HG03095 (cell line): ENCODE results near the gene NR6A1.

Source experiments
- ATAC-seq: cut with Tn5 transposase; IDR thresholded peaks from one replicate; pipeline ENCODE4 v1.9.1; 2021; ENCODE audit warnings: moderate library complexity; ENCODE audit not compliant: unreplicated experiment

NR6A1 gene

DNA sequence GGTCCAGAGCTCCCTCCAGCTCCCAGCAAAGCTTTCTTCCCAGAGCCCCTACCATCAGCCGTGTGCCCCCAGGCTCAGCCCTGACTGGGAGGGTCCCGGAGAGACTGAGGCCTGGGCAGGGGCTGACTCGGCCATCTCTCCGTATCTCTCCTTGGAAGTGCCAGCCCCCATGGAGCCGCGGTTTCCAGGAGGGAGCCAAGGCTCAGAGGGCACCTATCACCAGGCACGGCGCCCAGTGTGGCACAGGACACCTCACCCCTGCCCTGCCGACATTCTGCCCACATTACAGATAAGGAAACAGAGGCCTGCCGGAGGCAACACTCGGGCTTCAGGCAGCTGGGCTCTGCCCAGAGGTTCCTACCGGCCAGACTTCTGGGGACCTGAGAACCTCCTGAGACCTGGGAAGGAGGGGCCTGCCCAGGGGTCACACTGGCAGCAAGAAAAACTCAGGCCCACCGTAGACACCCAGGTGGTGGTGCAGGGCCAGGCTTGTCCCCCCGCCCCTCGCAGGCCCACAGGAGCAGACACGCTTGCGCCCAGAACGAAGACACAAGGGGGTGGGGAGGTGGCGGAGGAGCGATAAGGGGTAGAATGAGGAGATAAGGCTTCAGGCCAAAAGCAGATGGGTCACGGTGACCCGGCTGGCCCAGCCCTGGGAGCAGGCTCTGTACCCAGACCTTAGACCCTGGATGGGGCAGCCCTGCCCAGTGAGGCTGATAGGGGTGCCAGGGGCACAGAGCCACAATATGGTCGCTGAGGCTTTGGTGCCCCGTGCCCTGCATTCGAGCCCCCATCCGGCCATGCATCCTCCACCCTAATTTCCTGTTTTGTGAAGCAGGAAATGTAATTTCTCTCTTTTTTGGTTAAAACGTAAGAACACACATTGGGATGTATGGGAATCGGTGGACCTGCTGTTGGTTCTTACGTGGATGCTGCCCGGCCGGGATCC, 275.7 kb downstream of the NR6A1 start:
- ATAC-seq: no peak

DNA sequence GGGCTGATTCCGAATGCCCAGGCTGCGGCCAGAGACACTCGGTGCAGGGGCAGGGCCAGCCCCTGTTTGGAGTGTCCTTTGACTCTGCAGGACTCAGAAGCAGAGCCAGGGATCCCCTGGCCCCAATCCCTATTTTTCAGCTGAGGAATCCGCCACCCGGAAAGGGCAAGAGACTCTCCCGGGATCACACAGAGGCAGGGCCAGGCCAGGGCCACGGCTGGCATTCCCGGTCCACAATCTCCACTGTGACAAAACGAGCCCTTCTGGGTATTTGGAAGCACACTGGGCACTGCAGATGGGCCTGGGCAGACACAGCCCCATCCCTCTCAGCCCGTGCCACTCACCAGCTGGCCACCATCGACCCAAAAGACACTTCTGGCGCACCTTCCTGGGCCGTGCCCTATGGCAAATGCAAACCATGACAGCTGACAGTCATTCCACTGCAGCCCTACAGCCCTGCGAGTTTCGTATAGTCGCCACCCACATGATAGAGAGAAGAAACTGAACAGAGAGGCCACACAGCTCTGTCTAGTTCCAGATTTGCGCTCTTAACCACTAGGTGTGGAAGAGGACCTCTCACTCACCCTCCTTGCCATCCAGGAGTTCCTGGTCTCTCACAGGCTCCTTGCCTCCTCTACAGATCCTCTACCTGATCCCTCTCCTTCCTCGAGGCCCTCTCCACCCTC, 277.2 kb downstream of the NR6A1 start:
- no peak for ATAC-seq

DNA sequence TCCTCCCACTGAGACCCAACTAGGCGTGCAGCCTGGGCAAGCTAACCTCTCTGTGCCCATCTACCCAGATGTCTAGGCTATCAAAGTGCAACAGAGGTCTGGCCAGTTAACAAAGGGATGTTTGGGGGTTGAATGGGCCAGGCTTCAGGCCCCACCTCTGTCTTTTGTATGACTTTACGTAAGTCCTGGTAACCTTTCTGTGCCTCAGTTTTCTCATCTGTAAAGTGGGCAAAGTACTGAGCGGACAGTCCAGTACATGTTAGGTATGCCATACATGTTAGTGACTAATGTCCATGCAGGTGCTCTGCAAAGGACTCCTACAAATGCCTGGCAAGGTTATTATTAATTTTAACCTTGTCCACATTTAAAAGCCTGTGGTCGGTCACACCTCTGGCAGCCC, 277.9 kb downstream of the NR6A1 start:
- no peak for ATAC-seq

DNA sequence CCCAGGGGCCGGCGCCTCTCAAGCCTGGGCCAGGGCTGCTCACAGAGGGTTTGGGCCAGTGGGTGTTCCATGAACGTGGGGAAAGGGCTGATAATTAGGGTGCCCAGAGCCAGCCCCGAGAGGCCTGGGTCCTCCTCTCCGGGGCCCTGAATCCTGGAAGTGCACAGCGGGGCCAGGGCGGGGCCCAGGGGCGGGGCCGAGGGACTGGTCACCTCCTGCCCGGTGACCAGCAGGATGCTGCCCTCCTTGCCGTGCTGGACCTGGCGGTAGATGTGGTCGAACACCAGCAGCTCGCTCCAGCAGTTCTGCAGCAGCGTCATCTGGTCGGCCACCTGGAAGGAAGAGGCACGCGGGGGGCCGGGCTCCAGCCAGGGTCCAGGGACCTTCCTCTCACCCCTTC, 278.3 kb downstream of the NR6A1 start:
- ATAC-seq: no peak

DNA sequence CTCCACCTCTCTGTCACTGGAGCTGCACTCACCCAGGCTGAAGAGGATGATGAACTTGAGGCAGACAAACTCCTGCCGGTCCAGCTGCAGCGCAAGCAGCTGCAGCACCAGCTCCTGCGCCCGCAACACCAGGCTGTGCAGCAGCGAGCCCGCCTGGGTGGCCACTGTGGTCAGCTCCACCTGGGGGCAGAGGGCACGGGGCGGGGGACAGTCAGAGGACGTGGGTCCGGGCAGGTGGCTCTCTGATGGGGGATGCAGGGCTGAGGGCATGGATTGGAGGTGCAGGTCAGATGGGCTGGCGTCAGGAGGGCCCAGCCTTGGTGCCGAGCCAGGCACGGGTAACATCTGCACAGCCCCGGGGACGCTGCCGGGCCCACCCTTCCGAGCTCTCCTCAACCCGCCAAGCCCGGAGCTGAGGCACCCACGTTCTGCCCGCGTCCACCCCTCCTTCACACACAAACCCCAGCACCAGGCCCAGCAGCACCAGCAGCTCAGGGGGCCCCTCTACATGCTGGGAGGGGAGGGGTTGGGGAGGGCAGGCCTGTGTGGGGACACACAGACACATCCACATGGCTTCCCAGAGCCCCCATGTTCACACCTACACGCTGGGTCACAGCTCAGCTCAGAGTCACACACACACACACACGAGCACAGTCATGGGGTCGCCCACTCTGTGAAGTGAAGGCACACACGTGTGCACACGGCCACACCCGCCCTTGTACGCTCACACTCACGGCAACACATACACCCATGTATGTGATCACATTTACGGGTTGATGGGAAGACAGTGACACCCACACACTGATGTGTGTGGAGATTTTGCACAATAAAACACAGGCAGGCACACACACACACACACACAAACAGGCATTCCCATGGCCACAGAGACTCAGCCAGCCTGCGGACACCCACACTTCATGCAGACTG, 279.8 kb downstream of the NR6A1 start:
- no peak for ATAC-seq

DNA sequence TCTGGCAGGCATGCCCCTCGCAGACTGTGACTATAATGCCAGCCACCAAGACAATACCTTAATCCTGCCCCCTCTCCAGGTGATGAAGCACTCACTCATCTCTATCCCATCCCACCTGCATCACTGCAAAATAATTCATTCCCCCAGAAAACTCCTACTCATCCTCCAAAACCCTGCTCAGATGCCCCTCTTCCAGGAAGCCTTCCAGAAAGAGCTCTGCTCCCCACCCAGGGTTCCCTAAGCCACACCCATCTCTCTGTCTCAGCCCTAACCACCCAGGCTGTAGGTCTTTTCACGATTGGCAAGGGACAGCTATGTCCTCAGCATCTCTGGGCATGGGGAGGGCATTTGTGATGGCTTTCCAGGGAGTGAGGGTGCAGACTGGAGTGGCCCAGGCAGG, 281.1 kb downstream of the NR6A1 start:
- no peak for ATAC-seq

DNA sequence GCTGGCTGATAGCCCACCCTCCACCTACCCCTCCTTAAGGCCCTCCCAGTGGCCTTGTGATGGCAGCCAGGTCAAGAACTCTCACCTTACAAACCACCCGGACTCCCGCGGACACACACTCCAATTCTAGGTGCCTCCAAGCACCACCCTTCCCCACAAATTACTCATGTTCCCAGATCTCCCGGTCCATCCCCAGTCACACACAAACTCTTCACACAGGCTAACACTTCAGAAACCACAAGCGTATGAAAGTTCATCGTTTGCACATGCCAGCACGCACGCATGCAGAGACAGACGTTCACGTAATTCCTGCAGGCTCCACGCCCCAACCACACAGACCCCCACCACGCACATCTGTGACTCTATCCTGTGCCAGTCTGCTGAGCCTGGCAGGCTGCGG, 281.9 kb downstream of the NR6A1 start:
- no peak for ATAC-seq

DNA sequence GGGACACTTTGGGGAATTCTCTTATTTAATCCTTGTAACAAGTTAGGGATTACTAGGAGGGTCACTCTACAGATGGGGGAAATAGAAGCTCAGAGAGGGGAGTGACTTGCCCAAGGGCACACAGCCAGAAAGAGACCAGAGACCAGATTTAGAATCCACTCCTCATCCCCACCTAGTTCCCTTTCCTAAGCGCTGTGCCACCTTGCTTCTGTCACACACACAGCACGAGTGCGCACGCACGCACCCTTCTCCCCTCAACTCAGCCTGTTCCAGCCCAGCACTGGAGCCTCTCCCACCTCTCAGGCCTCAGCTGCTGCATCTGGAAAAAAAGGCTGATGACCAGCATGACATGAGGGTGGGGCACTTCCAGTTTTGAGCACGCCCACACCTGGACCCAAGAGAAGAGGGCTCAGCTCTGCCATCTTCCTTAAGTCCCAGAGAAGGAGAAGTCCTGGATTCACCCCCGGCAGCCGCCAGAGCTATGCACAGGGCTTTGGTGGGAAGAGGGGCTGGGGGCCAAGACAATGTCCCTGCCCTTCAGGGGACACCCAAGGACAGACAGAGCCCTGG, 282.4 kb downstream of the NR6A1 start:
- ATAC-seq: no peak

DNA sequence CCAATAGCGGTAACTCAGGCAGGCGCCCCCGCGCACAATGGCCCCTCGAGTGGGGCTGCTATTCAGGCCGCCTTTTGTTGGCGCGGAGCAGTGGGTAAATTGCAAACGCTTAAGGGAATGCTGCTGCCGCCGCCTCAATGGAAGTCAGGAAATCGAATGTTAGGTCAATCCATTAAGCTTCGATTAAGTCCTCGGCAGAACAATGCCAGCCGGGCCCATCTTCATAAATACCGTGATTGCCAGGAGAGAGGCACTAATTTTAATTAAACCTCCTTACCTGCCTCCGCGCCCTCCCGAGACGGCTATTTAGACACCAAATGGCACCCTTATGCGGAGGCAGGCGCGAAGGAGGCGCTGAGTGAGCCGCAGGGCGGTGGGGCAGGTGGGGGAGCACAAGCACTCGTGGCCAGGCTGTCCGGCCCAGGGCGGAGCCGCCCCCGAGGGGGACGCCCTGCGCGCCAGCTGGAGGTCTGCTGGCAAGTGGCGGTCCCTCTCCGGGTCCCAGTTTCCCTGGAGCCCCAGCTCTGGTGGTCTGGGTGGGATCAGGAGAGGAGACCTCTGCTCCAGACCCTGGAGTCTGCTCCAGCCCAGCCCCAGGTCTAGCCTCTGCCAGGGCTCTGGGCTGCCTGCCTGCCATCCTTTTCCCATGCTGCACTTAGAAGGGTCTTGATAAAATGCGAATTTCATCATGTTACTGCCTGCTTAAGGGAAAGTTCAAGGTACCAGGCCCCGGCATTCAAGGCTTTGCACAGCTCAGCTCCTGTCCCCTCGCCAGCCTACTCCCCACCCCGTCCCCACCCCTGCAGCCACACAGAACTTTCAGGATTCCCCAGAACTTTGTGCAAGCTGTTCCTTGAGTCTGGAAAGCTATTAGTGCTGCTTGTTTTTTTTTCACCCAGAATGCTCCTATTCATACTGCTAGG, 283.6 kb downstream of the NR6A1 start:
- no peak for ATAC-seq

DNA sequence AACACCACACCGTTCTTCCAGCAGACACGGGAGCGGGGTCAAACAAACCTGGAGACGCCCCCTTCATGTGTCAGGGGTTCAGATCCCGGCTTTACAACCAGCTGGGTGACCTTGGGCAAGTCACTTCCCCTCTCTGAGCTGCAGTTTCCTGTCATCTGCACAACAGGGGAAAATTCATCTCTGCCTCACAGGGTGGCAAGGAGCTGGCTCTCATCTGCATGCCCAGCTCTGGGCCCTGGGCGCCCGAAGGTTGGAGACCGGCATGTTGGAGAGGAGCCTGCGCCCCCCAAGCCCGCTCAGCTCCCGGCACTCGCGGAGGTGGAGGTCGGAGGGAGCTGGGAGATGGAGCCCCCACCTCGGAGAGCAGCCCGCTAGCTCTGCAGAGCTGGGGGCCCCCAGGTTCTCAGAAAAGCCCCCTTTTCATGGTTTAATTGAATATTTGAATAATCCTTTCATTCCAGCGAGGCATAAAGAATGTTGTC, 284.3 kb downstream of the NR6A1 start:
- no peak for ATAC-seq

DNA sequence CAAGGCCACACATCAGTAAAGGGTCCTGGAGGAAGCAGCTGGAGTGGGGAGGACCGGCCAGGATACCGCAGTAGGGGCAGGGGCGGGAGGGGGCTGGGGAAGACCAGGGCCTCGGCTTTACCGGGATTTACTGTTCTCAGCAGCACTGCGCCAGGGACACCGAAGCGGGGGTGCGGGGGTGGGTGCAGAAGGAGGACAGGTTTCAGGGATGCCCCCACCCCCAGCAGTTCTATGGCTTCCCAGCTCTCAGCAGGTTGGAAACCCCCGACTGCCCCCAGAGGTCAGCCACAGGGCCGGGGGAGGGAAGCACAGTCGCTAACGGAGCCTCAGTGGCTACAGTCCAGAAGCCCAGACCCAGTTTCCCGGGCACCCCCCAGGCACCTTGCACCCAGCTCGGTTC, 285.2 kb downstream of the NR6A1 start:
- no peak for ATAC-seq

DNA sequence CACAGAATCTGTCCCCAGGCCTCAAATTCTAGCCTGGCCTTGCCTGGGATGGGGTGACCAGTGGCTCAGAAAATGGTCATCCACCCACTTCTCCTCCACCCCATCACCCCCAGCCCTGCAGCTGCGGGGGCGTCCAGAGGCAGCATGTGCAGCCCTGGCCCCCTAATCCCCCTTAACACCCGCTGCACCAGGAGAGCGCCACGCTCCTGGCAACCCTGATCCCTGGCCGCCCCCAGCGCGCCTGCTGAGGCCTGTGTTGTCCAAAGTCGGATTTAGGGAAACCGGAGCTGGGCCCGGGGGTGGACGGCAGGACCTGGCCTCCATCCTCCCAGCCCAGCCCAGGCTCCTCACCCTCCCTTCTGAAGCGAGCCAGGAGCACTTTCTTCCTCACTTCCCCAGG, 285.9 kb downstream of the NR6A1 start:
- no peak for ATAC-seq

DNA sequence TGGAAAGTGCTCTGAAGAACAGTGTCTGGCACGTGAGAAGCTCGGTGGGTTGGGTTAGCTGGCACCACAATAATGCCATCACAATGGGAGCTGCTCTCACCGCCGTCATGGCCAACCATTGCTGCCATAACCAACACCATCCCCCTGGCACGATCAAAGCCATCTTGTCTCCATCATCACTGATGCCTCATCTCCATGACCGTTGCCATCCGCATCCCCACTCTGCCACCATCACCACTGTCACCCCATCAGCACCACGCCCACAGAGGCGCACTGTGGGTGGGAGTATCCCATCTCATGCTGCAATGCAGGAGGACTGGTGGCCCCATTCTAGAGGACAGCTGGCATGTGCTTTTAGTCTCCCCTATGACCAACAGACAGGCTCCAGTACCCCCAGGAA, 287.6 kb downstream of the NR6A1 start:
- no peak for ATAC-seq

DNA sequence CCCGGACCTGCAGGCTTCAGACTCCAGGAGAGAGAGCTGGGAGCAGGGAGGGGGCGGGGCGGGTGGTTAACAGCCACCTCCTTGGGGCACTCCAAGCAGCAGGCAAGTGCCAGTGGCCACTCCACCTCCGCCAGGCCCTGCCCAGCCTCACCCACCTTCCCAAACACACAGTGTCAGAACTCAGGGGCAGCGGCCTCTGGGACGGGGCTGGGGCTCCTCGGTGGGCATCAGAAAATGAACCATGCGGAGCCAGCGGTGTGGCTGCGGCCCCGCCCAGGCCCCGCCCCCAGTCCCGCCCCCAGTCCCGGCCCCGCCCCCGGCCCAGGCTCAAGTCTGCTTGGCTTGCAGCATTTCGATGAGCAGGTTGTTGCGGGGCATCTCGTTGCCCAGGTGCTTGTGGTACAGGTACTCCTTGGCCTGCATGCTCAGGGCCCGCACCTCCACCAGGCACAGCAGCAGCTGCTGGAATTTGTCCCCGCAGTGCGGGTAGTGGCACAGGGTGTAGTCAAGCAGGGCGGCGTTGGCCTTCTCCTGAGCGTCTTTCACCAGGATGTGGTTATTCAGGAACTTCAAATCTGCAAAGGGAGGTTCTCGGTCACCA, 288.6 kb downstream of the NR6A1 start:
- no peak for ATAC-seq

DNA sequence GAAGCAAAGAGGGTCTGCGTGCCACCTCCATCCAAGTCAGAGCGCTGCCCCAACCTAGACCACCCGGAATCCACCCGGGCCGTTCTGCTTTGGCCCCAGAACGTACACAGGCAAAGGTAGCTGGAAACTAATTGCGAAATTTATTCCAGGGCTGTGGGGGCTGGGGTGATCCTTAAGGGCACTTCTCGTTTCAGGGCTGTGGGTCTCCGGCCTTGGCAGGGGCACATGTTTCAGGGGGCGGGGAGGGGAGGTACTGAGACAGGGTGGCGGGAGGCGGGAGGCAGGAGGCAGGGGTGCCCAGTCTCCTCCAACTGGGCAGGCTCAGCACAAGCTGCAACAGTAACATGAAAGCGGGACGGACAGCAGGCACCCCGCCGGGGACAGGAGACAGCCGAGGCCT, 290.0 kb downstream of the NR6A1 start:
- ATAC-seq: no peak

DNA sequence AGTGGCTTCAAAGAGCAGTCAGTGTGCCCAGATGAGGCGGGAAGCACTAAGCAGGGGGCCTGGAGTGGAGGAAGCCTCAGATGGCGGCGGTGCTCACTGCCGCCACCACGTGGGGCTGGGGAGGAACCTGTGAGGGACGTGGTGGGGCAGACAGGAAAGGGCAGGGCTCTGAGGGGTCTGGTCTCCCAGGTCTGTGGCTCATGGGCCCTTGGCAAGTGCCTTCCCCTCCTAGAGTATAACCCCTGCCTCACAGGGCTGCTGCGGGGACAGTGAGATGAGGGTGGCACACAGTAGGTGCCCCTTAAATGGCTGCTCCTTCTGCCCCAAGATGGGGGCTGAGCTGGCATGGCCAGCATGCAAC, 290.5 kb downstream of the NR6A1 start:
- no peak for ATAC-seq

DNA sequence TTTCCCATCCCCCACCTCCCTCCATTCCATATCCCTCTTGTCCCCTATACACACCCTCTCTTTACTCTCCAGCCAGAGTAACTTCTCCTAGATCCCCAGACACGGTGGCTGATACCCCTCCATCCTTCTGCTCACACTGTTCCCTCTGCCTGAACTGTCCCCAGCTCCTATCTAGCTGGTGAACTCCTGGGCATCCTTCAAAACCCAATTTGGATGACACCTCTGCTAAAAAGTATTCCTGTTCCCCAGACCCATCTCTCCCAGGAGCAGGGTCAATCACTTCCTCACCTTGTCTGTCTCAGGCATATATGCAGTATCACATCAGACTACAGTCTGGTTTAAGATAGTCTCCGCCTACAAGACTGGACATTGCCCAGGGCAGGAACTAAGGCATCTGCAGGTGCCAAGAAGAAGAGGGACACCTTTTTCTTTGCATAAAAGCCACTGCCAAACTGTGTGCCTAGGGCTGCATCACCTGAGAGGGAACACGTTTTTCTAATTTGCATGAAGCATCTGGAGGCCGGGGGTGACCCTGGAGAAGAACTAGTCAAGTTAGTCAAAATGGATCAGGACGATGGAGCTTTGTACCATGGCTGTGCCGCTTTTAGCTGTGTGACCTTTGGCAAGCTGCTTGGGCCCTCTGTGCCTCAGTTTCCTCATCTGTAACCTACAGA, 291.0 kb downstream of the NR6A1 start:
- no peak for ATAC-seq

DNA sequence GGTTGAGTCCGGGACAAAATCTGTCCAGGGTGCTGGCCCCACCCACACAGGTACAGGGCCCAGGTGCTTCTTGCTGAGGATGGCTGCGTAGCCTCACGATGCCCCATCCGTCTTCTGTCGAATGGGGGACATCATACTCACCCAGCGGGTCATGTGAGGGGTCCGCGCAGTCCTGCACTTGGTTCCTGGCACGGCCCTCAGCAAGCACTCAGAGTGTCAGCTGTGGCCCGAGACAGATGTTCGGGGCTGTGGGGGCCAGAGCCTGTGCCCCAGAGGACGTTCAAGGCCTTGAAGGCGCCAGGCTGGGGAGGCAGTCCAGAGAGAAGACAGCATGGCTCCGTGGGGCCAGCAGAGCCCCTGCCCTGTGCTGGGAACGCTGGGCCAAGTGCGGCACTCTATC, 291.7 kb downstream of the NR6A1 start:
- no peak for ATAC-seq

DNA sequence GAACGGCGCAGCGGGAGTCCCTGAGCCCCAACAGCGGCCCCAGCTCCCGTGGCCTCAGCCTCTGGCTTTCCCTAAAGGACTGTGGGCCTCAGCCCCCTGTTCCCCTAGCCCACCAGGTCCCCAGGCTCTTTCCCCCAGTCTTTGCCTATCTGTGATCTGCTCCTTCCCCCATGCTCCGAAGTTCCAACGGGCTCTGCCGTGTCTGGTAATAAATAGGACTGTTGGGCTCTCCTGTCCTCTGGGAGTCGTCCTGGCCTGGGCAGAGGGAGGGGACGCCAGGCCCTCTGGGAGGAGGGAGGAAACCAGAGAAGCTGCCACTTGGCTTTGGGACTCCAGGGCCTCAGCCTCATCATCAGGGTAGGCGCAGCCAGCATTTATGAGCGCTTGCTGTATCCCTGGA, 292.8 kb downstream of the NR6A1 start:
- no peak for ATAC-seq
